Measurements from ENCODE around the gene MAT2A. TPM values are rescaled to one million over a fixed set of nuclear protein-coding genes. Genes with fewer than 3 reads are reported as not detected.

MAT2A gene
- polyA plus RNA-seq, 12 donors = 145 to 284 (median 207) TPM; not detected in 1

Other genes starting within 250 kb of the MAT2A start
- 10 to 100 TPM in 11 of 12 donors, not detected in 1; 62.0 to 93.9 (median 70.7) TPM for gene TGOLN2, start 211.2 kb upstream of the MAT2A start, polyA plus RNA-seq (ENCODE audit: insufficient read length in 12 of 12)
- gene RETSAT, start 184.6 kb upstream of the MAT2A start, polyA plus RNA-seq (ENCODE audit: insufficient read length in 12 of 12) = 10 to 100 TPM in 11 of 12 donors, not detected in 1; 11.9 to 21.6 (median 14.7) TPM
- 10 to 100 TPM in 11 of 12 donors, not detected in 1; 11.1 to 27.4 (median 14.9) TPM for gene ELMOD3, start 184.4 kb upstream of the MAT2A start, polyA plus RNA-seq (ENCODE audit: insufficient read length in 12 of 12)
- 10 to 100 TPM in 10 of 12 donors, 1 to 10 TPM in 1, not detected in 1; 8.7 to 80.7 (median 22.0) TPM for gene CAPG, start 128.8 kb upstream of the MAT2A start, polyA plus RNA-seq (ENCODE audit: insufficient read length in 12 of 12)
- 1 to 10 TPM in 2 of 12 donors, under 1 TPM in 8, not detected in 2; 0.21 to 1.5 (median 0.62) TPM for gene SH2D6, start 120.5 kb upstream of the MAT2A start, polyA plus RNA-seq (ENCODE audit: insufficient read length in 12 of 12)
- 10 to 100 TPM in 11 of 12 donors, not detected in 1; 10.1 to 26.8 (median 23.1) TPM for gene GGCX, start 22.3 kb downstream of the MAT2A start, polyA plus RNA-seq (ENCODE audit: insufficient read length in 12 of 12)
- gene VAMP8, start 38.4 kb downstream of the MAT2A start, polyA plus RNA-seq (ENCODE audit: insufficient read length in 12 of 12) = 10 to 100 TPM in 10 of 12 donors, 1 to 10 TPM in 1, not detected in 1; 9.6 to 34.0 (median 13.7) TPM
- gene VAMP5, start 45.3 kb downstream of the MAT2A start, polyA plus RNA-seq (ENCODE audit: insufficient read length in 12 of 12) = 10 to 100 TPM in 11 of 12 donors, not detected in 1; 19.4 to 44.4 (median 38.0) TPM
- gene RNF181, start 56.6 kb downstream of the MAT2A start, polyA plus RNA-seq (ENCODE audit: insufficient read length in 12 of 12) = 10 to 100 TPM in 11 of 12 donors, not detected in 1; 50.8 to 72.4 (median 61.3) TPM
- 10 to 100 TPM in 2 of 12 donors, 1 to 10 TPM in 9, not detected in 1; 7.3 to 25.4 (median 8.8) TPM for gene TMEM150A, start 63.5 kb downstream of the MAT2A start, polyA plus RNA-seq (ENCODE audit: insufficient read length in 12 of 12)
- gene C2orf68, start 72.9 kb downstream of the MAT2A start, polyA plus RNA-seq (ENCODE audit: insufficient read length in 12 of 12) = 1,000 to 10,000 TPM in 1 of 12 donors, 10 to 100 TPM in 11; 41.0 to 2,776 (median 53.5) TPM
- 10 to 100 TPM in 11 of 12 donors, not detected in 1; 21.5 to 48.2 (median 42.2) TPM for gene USP39, start 77.0 kb downstream of the MAT2A start, polyA plus RNA-seq (ENCODE audit: insufficient read length in 12 of 12)
- gene SFTPB, start 129.0 kb downstream of the MAT2A start, polyA plus RNA-seq (ENCODE audit: insufficient read length in 12 of 12) = under 1 TPM in 7 of 12 donors, not detected in 5; 0.04 to 0.23 (median 0.08) TPM
- gene GNLY, start 155.2 kb downstream of the MAT2A start, polyA plus RNA-seq (ENCODE audit: insufficient read length in 12 of 12) = 1 to 10 TPM in 5 of 12 donors, under 1 TPM in 4, not detected in 3; 0.42 to 2.9 (median 1.1) TPM
- 10 to 100 TPM in 11 of 12 donors, not detected in 1; 11.4 to 29.5 (median 14.7) TPM for gene ATOH8, start 214.8 kb downstream of the MAT2A start, polyA plus RNA-seq (ENCODE audit: insufficient read length in 12 of 12)